Activated CD4-positive, alpha-beta T cell treated with anti-CD3 and anti-CD28 coated beads, Interleukin-2, amount 50 U/mL, for 24 hours (primary cell): ENCODE measurements around the gene EFEMP2.

Source experiments
- DNase-seq, 2 donors: peaks; one replicate each; pipeline ENCODE4 v3.0.0-alpha.2; 2020; ENCODE audit warnings: low read depth in 1 of 2, low spot score in 1 of 2

The EFEMP2 gene

GRCh38 chr11:65885231-65885630 lies 12.6 kb upstream of the EFEMP2 start:
- DNase-seq: no peak

GRCh38 chr11:65884716-65885092 lies 12.1 kb upstream of the EFEMP2 start:
- DNase-seq: peak; percentile 61 to 73

GRCh38 chr11:65883786-65884715 lies 11.5 kb upstream of the EFEMP2 start:
- no peak for DNase-seq

- no peak for DNase-seq
These were observed 10.6 kb upstream of the EFEMP2 start for GRCh38 chr11:65883058-65883761.

GRCh38 chr11:65882120-65883057 lies 9.8 kb upstream of the EFEMP2 start:
- DNase-seq: no peak

GRCh38 chr11:65880844-65881421 lies 8.3 kb upstream of the EFEMP2 start:
- DNase-seq: no peak

GRCh38 chr11:65880027-65880426 lies 7.4 kb upstream of the EFEMP2 start:
- no peak for DNase-seq

GRCh38 chr11:65879617-65880016 lies 7.0 kb upstream of the EFEMP2 start, which contains the start of gene CTSW:
Gene CTSW (plus strand): TSS chr11:65879837. CDS start chr11:65879855, 18 bp downstream.
- no peak for DNase-seq

GRCh38 chr11:65873318-65874156 lies 937 bp upstream of the EFEMP2 start:
- peak; percentile 93 to 98 for DNase-seq

GRCh38 chr11:65871811-65872548 lies 620 bp downstream of the EFEMP2 start:
- no peak for DNase-seq

- DNase-seq: no peak
These were observed 1.6 kb downstream of the EFEMP2 start for GRCh38 chr11:65870706-65871681.

- DNase-seq: no peak
These were observed 2.3 kb downstream of the EFEMP2 start for GRCh38 chr11:65870307-65870658.

- no peak for DNase-seq
These were observed 2.8 kb downstream of the EFEMP2 start for GRCh38 chr11:65869643-65870306.

- DNase-seq: no peak
These were observed 3.7 kb downstream of the EFEMP2 start for GRCh38 chr11:65868907-65869306.

- no peak for DNase-seq
These were observed 4.4 kb downstream of the EFEMP2 start for GRCh38 chr11:65868076-65868667.

- DNase-seq: no peak
These were observed 5.1 kb downstream of the EFEMP2 start for GRCh38 chr11:65867284-65868071.
